ENCODE measurements around the gene OSMR.
"Not testable (repeated sequence)": the region's sequence is repeated elsewhere in the genome, so short reads cannot be mapped to it uniquely, and the experiment has no call there.

OSMR gene

GRCh38 chr5:38837416-38837815 lies 8.4 kb upstream of the OSMR start:
- no peak for TF ChIP-seq CTCF (IDR thresholded peaks at IDR 0.05; ENCODE audit: borderline replicate concordance, control extremely low read depth, extremely low read depth, insufficient read depth, missing control alignments)
- in situ Hi-C loops (cut with MboI; ENCODE audit: low sequenced_read_pairs, unreplicated experiment) = loop anchor here (25.0 kb wide), 1 partner anchor 250 kb away; no protein-coding TSS in a partner anchor
- DNase-seq (ENCODE audit: low spot score) = no peak

GRCh38 chr5:38837932-38838331 lies 7.9 kb upstream of the OSMR start:
- TF ChIP-seq CTCF (IDR thresholded peaks at IDR 0.05; ENCODE audit: borderline replicate concordance, control extremely low read depth, extremely low read depth, insufficient read depth, missing control alignments) = no peak
- in situ Hi-C loops (cut with MboI; ENCODE audit: low sequenced_read_pairs, unreplicated experiment) = loop anchor here (25.0 kb wide), 1 partner anchor 249 kb away; no protein-coding TSS in a partner anchor
- DNase-seq (ENCODE audit: low spot score) = no peak

GRCh38 chr5:38843665-38844064 lies 2.1 kb upstream of the OSMR start:
- no peak for TF ChIP-seq CTCF (IDR thresholded peaks at IDR 0.05; ENCODE audit: borderline replicate concordance, control extremely low read depth, extremely low read depth, insufficient read depth, missing control alignments)
- DNase-seq (ENCODE audit: low spot score) = no peak
- in situ Hi-C loops (cut with MboI; ENCODE audit: low sequenced_read_pairs, unreplicated experiment) = loop anchor here (25.0 kb wide), 1 partner anchor 244 kb away; no protein-coding TSS in a partner anchor

GRCh38 chr5:38846379-38847011 lies 683 bp downstream of the OSMR start:
- TF ChIP-seq CTCF (IDR thresholded peaks at IDR 0.05; ENCODE audit: borderline replicate concordance, control extremely low read depth, extremely low read depth, insufficient read depth, missing control alignments) = no peak
- no peak for DNase-seq (ENCODE audit: low spot score)
- in situ Hi-C loops (cut with MboI; ENCODE audit: low sequenced_read_pairs, unreplicated experiment) = loop anchor here (25.0 kb wide), 1 partner anchor 241 kb away; no protein-coding TSS in a partner anchor

GRCh38 chr5:38847559-38848347 lies 1.9 kb downstream of the OSMR start:
- in situ Hi-C loops (cut with MboI; ENCODE audit: low sequenced_read_pairs, unreplicated experiment) = loop anchor here (25.0 kb wide), 1 partner anchor 240 kb away; no protein-coding TSS in a partner anchor
- no peak for DNase-seq (ENCODE audit: low spot score)
- no peak for TF ChIP-seq CTCF (IDR thresholded peaks at IDR 0.05; ENCODE audit: borderline replicate concordance, control extremely low read depth, extremely low read depth, insufficient read depth, missing control alignments)

- in situ Hi-C loops (cut with MboI; ENCODE audit: low sequenced_read_pairs, unreplicated experiment) = loop anchor here (25.0 kb wide), 1 partner anchor 239 kb away; no protein-coding TSS in a partner anchor
- no peak for DNase-seq (ENCODE audit: low spot score)
- TF ChIP-seq CTCF (IDR thresholded peaks at IDR 0.05; ENCODE audit: borderline replicate concordance, control extremely low read depth, extremely low read depth, insufficient read depth, missing control alignments) = no peak
Measured at GRCh38 chr5:38848637-38849036, 2.8 kb downstream of the OSMR start.

- DNase-seq (ENCODE audit: low spot score); in situ Hi-C loops (cut with MboI; ENCODE audit: low sequenced_read_pairs, unreplicated experiment): not testable (repeated sequence)
Measured at GRCh38 chr5:38851640-38852039, 5.8 kb downstream of the OSMR start.
